AG09309 (cell line): ENCODE results near the gene PYGM.

Experiments used
- DNase-seq: peaks from one replicate; pipeline ENCODE4 v3.0.0-alpha.2; 2010; ENCODE audit warnings: low read depth
- H3K4me3 ChIP-seq: 2 replicates; pipeline ENCODE4 v1.5.1; 2011; ENCODE audit warnings: mild to moderate bottlenecking, low read depth, low read length, moderate library complexity; ENCODE audit not compliant: control insufficient read depth
- CTCF ChIP-seq: IDR thresholded peaks from 2 replicates; pipeline ENCODE4 v1.5.1; 2011; ENCODE audit warnings: mild to moderate bottlenecking, low read depth, low read length, inconsistent platforms; ENCODE audit not compliant: insufficient read depth, control insufficient read depth; ENCODE audit errors: missing control alignments

PYGM gene

DNA sequence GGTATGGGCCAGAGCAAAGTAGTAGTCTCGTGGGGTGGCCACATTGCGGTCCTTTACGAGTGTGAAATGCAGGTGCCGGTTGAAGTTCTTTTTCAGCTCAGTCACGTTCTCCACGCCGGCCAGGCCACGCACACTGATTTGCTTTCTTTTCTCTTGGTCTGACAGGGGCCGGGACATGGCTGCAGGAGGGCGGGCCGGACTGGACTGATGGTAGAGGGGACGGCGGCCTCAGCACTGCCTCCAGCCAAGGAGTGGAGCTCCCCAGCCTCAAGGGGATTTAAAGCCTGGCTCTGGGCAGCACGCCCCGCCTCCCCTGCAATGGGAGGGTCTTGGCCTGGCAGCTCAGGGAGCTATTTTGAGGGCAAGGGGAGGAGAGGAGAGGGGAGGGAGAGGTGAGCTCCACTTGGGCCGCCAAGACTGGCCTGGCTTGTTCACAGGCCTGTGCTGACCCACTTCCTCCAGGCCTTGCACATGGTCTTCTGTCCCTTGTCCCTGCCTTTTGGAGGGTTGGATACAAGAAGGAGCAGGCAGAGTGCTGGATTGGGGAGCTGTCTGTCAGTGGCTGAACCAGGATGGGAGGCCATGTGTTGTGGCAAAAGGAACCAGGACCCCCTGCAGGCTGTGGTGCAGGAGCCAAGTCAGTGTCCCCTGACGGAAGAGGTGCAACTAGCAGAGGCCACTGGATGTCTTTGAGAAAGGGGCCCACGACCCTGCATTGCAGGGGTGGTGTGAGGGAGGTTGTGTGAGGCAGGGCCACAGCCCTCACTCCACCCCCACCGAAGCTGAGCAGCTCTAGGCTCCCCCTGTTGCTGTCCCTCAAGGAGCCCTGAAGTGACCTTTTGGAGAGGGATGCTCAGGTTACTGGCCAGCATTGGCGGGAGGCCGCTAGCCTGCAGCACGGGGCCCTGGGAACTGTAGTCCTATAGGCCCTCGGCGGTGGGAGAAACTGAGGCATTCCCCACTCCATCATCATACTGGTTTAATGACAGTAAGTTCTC is at the start of gene PYGM:
PYGM (minus strand) TSS at position 253 of the 998 bp plus-strand sequence; CDS start at position 177, 76 bp downstream.
- TF ChIP-seq CTCF, result no peak
- no peak within 1 kb of the TSS for H3K4me3 ChIP-seq
- DNase-seq, result no peak

DNA sequence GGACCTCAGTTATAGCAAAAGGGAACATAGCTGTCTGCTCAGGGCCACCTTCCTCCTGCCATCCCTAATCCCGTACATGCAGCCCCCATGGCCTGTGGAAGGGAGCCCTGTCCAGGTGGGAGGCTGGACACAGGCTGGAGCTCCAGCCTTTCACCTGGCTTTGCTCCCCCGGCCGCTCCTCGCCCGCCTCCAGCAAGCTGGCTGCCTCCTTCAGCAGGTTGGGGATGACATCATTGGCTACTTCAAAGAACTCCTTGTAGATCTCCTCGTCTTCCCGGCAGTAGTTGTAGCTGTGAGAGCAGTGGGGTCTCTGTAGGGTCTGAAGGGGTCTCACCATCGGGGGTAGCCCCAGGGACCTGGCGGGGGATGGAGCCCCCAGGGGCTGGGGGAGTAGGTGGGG is 45.7 kb upstream of the PYGM start:
- no peak for TF ChIP-seq CTCF
- H3K4me3 ChIP-seq, result no peak overlapping the region
- no peak for DNase-seq

GRCh38 chr11:64804346-64805210 is 44.8 kb upstream of the PYGM start:
- DNase-seq, result no peak
- TF ChIP-seq CTCF, result no peak
- no peak overlapping the region for H3K4me3 ChIP-seq

- no peak for TF ChIP-seq CTCF
- DNase-seq, result no peak
- H3K4me3 ChIP-seq, result peak overlapping the region; percentile 53
Measured at GRCh38 chr11:64803846-64804345, 44.1 kb upstream of the PYGM start.

- peak within 1 kb of the TSS; percentile 53 for H3K4me3 ChIP-seq
- no peak for TF ChIP-seq CTCF
- DNase-seq, result peak; percentile 8
Measured at GRCh38 chr11:64803158-64803845, 43.5 kb upstream of the PYGM start, which contains the start of gene MAP4K2. TSS of gene MAP4K2 (minus strand) at chr11:64803214. CDS start at chr11:64803149, 65 bp downstream.
